Stimulated activated naive B cell treated with anti-CD40 and anti-IgM and Interleukin-4, amounts not matched to agents 10 μg/mL and 1 μg/mL and 100 μg/mL, for 72 hours (primary cell): Measurements from ENCODE around the gene TGFBR3L.
A peak's percentile ranks its signal among the peaks of the same experiment; 100 is the strongest.
"Not testable (repeated sequence)": the region's sequence is repeated elsewhere in the genome, so short reads cannot be mapped to it uniquely, and the experiment has no call there.

Experiments used
- ATAC-seq, 2 donors: fragments of 150-1000 bp; cut with Tn5 transposase; replicated peaks; 2 replicates each; pipeline ENCODE4 v1.10.0; 2021; ENCODE audit warnings: moderate library complexity in 1 of 2
- DNase-seq: peaks from one replicate; pipeline ENCODE4 v3.0.0; 2021
- H3K27ac Mint-ChIP-seq: one replicate; pipeline ENCODE4 v1.8.0; 2022; ENCODE audit warnings: mild to moderate bottlenecking, mixed read lengths
- H3K27me3 Mint-ChIP-seq, 2 donors: one replicate each; pipeline ENCODE4 v1.8.0; 2022; ENCODE audit warnings: mixed read lengths in 2 of 2
- H3K36me3 Mint-ChIP-seq, 2 donors: one replicate each; pipeline ENCODE4 v1.8.0; 2022; ENCODE audit warnings: mixed read lengths in 2 of 2, mild to moderate bottlenecking in 1 of 2
- H3K4me1 Mint-ChIP-seq, 2 donors: one replicate each; pipeline ENCODE4 v1.8.0; 2022; ENCODE audit warnings: mixed read lengths in 2 of 2, mild to moderate bottlenecking in 1 of 2
- H3K4me3 Mint-ChIP-seq, 2 donors: one replicate each; pipeline ENCODE4 v1.8.0; 2022; ENCODE audit warnings: mild to moderate bottlenecking in 2 of 2, mixed read lengths in 2 of 2, moderate library complexity in 1 of 2
- H3K9me3 Mint-ChIP-seq, 2 donors: one replicate each; pipeline ENCODE4 v1.8.0; 2022; ENCODE audit warnings: mixed read lengths in 2 of 2, mild to moderate bottlenecking in 1 of 2

Gene TGFBR3L

DNA sequence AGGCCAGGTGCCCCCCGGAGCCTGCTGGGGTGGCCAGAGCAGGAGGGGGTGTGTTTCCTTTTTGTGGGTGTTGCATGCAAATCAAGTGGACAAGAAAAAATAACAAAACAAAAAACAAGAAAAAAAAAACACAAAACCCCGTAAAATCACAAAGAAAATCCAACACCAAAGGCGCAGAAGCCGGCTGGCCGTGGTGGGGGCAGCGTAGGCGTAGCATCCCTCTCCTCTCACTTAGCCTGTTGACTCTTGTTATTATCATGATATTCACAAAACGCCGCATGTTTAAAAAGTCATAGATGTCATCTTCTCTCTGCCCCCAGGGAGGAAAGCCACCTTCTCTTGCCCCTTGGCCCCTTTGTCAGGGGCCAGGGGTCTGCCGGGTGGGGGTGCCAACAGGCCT lies 978 bp upstream of the TGFBR3L start:
- Mint-ChIP-seq H3K9me3 (no peaks in the 10 kb centered on the region), H3K27me3 (peaks cover 30 to 33% of the 10 kb centered on the region in 2 donors), H3K4me3 (no peak overlapping the region), H3K4me1 (peaks cover 15 to 44% of the 10 kb centered on the region in 2 donors), H3K36me3 (peaks cover 31 to 34% of the 10 kb centered on the region in 2 donors), H3K27ac (no peak overlapping the region)
- DNase-seq (no peak), ATAC-seq (no peak)

DNA sequence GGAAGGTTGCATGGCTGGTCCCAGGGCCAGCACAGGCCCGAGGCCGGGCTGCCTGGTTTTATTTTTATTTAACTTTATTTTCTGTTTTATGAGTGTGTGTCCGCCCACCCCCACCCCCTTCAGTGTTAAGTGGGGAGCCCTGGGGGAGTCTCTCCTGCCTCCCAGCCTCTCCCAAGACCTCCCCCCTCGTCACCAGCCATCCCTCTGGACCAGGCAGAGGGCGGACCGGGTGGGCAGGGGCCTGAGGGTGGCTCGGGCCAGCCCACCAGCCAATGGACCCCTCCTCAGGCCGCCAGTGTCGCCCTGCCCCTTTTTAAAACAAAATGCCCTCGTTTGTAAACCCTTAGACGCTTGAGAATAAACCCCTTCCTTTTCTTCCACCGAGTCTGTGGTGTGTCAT lies 531 bp upstream of the TGFBR3L start:
- Mint-ChIP-seq H3K27me3 (peaks cover 30 to 37% of the 10 kb centered on the region in 2 donors), H3K9me3 (no peaks in the 10 kb centered on the region), H3K4me1 (peaks cover 15 to 45% of the 10 kb centered on the region in 2 donors), H3K4me3 (no peak overlapping the region), H3K27ac (no peak overlapping the region), H3K36me3 (peaks cover 31 to 34% of the 10 kb centered on the region in 2 donors)
- DNase-seq (no peak), ATAC-seq (no peak)

DNA sequence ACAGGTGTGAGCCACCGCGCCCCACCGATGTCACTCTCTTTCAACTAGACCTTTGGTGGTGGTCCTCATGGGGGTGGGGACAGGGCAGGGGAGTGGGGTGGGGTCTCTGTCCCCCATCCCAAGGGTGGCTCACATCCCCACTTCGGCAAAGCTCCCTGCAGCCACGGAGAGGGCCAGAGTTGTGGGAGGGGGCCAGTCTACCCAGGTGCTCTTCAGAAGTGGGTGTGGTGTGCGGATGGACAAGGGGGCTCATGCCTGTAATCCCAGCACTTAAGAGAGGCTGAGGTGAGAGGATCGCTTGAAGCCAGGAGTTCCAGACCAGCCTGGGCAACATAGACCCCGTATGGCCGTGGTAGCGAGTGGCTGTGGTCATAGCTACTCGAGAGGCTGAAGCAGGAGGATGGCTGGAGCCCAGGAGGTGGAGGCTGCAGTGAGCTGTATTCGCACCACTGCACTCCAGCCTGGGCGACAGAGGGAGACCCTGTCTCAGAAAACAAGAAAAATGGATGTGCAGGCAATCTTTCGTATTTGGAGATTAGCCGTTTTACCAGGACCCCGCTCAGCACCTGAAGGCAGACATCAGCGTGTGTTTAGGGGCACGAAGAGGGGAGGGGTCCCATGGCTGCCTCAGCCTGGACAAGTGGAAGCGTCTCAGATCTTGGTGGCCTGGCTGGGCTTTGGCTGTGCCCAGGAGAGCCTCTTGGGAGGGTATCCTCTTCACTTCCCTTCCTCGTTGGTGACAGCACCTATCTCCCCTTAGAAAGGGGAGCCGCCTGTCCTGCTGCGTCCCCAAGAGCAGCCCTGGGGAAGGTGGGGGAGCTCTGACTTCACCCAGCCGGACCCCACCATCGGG lies 846 bp downstream of the TGFBR3L start:
- Mint-ChIP-seq H3K36me3 (peaks cover 25 to 29% of the 10 kb centered on the region in 2 donors), H3K27me3 (peaks cover 37 to 49% of the 10 kb centered on the region in 2 donors), H3K9me3 (no peaks in the 10 kb centered on the region), H3K27ac (no peak overlapping the region), H3K4me1 (peaks cover 22 to 57% of the 10 kb centered on the region in 2 donors), H3K4me3 (peak overlapping the region; percentile 60 to 81)
- DNase-seq (no peak), ATAC-seq (no peak)

DNA sequence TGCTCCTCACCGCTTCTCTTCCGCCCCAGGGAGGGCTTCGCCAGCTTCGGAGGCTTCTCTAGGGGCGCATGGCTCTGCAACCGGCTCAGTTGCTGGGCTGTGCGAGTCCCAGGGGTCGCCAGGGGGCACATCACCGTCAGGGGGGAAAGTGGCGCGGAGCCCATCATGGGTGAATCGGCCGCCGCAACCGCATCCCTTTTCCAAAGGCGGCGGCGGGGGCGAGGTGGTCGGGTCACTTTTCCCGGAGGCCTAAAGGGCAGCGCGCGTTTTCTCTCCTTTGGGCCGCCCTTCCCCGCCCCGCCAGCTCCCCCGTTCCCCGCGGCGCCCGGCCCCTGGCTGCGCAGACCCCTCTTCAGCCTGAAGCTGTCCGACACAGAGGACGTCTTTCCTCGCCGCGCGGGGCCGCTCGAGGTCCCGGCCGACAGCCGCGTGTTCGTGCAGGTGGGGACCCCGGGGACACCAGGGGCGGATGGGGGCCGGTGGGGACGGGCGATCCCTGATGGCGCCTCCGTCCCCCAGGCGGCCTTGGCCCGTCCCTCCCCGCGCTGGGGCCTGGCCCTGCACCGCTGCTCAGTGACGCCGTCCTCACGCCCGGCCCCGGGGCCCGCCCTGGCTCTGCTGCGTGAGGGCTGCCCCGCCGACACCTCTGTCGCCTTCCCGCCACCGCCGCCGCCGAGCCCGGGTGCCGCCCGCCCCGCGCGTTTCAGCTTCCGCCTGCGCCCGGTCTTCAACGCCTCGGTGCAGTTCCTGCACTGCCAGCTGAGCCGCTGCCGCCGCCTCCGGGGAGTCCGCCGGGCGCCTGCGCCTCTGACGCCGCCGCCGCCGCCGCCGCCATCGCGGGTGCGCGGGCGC lies 1.7 kb downstream of the TGFBR3L start:
- Mint-ChIP-seq H3K4me1 (peaks cover 23 to 65% of the 10 kb centered on the region in 2 donors), H3K27ac (peak overlapping the region; percentile 47), H3K9me3 (no peaks in the 10 kb centered on the region), H3K4me3 (peak overlapping the region; percentile 79 to 81), H3K36me3 (peaks cover 19 to 23% of the 10 kb centered on the region in 2 donors), H3K27me3 (peaks cover 37 to 49% of the 10 kb centered on the region in 2 donors)
- ATAC-seq, result peak; percentile 6 to 22
- DNase-seq, result no peak

DNA sequence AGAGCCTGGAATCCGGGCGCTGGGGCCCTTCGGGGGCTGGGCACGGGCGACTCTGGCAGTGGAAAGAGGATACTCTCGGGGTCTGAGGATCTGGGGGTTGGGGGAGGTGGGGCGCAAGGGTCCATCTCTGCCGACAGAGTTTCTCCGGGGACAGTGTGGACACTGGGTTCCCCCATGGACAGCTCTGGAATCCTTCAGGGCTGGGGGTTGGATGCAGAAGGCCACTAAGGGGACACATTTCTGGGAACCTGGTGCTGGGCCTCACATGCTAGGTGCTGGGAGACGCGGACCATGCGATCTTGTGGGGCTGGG lies 2.3 kb downstream of the TGFBR3L start:
- peaks cover 37 to 49% of the 10 kb centered on the region in 2 donors for H3K27me3 Mint-ChIP-seq
- H3K27ac Mint-ChIP-seq, result peak overlapping the region; percentile 85
- peaks cover 27 to 70% of the 10 kb centered on the region in 2 donors for H3K4me1 Mint-ChIP-seq
- DNase-seq (no peak), ATAC-seq (no peak)
- no peaks in the 10 kb centered on the region for H3K9me3 Mint-ChIP-seq
- peak overlapping the region; percentile 79 to 81 for H3K4me3 Mint-ChIP-seq
- peaks cover 13 to 20% of the 10 kb centered on the region in 2 donors for H3K36me3 Mint-ChIP-seq

DNA sequence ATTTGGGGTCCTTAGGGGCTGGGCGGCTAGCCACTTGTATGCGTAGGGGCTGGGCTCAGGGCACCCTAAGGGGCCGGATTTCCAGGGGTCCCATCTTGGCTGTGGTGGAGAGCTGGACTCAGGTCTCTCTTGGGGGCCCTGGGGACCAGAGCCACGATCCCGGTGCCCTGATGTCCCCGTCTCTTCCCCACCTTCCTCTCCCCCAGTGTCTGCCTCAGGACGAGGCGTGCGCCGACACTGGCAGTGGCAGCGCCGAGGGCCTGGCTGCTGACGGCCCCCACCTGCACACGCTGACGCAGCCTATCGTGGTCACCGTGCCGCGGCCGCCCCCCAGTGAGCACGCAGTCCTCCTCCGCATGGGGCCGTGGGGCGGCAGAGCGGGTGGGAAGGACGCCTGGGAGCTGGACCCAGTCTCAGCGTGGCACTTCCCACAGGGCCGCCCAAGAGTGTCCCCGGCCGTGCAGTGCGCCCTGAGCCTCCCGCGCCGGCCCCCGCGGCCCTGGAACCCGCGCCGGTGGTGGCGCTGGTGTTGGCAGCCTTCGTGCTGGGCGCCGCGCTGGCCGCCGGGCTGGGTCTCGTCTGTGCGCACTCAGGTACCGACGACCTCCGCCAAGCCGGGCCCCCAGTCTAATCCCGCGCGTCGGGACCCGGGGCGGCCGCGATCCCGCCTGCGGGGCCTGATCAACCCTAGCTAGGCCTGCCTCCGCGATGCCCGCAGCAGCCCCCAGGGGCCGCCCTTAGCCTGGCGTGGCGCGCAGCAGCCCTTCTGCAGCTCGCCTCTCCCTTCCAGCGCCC lies 2.8 kb downstream of the TGFBR3L start:
- peak overlapping the region; percentile 85 for H3K27ac Mint-ChIP-seq
- H3K4me3 Mint-ChIP-seq, result peak overlapping the region; percentile 79 to 81
- DNase-seq (no peak), ATAC-seq (peak; percentile 26 to 28)
- peaks cover 14 to 23% of the 10 kb centered on the region in 2 donors for H3K36me3 Mint-ChIP-seq
- peaks cover 37 to 49% of the 10 kb centered on the region in 2 donors for H3K27me3 Mint-ChIP-seq
- peaks cover 30 to 76% of the 10 kb centered on the region in 2 donors for H3K4me1 Mint-ChIP-seq
- no peaks in the 10 kb centered on the region for H3K9me3 Mint-ChIP-seq

DNA sequence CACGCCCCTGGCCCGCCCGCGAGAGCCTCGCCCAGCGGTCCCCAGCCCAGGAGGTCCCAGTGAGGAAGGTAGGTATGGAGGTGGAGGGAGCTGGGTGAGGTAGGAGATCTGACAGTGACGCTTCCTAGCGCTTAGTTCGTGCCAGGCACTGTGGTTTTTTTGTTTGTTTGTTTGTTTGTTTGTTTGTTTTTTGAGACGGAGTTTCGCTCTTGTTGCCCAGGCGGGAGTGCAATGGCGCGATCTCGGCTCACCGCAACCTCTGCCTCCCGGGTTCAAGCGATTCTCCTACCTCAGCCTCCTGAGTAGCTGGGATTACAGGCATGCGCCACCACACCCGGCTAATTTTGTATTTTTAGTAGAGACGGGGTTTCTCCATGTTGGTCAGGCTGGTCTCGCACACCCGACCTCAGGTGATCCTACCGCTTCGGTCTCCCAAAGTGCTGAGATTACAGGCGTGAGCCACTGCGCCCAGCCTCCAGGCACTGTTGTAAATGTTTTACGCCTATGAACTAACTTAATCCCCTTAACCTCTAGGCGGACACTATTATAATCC lies 3.5 kb downstream of the TGFBR3L start:
- Mint-ChIP-seq H3K4me3 (peak overlapping the region; percentile 33 to 62), H3K4me1 (peaks cover 30 to 70% of the 10 kb centered on the region in 2 donors), H3K27me3 (peaks cover 37 to 49% of the 10 kb centered on the region in 2 donors), H3K36me3 (peaks cover 11 to 19% of the 10 kb centered on the region in 2 donors), H3K27ac (peak overlapping the region; percentile 14)
- DNase-seq, ATAC-seq, H3K9me3 Mint-ChIP-seq: not testable (repeated sequence)

DNA sequence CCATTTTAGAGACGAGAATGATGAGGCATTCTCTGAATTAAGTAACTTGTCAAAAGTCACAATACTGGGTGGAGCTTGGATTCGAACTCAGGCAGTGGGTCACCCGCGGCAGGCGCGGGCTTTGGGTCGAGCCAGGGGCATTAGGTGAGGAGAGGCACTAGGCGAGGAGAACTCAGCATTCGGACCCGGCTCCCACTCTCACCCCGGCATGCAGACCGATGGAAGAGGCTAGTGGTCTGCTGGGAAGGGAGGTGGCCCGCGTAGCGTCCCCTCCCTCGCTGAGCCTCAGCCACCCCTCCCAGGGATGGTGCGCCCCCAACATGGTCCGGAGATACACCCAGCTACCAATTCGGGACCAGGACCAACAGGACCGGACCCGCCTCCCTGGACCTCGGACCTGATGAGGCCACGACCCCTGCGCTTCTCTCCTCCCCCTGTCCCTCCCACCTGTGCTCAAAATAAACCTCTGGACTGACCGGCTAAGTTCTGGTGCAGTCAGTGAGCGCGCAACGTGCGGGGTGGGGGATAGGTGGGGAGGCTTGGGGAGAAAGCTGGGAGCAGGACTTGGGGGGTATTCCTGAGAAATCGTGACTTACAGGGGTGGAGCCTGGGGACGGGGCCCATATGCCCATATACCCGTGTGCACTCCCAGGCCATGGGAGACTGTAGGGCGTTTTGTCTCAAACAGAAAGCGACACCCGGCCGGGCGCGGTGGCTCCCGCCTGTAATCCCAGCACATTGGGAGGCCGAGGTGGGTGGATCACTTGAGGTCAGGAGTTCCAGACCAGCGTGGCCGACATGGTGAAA lies 4.2 kb downstream of the TGFBR3L start:
- ATAC-seq (no peak), DNase-seq (no peak)
- peaks cover 37 to 49% of the 10 kb centered on the region in 2 donors for H3K27me3 Mint-ChIP-seq
- H3K4me3 Mint-ChIP-seq, result peak overlapping the region; percentile 87 to 89
- H3K27ac Mint-ChIP-seq, result no peak overlapping the region
- peaks cover 10 to 18% of the 10 kb centered on the region in 2 donors for H3K36me3 Mint-ChIP-seq
- no peaks in the 10 kb centered on the region for H3K9me3 Mint-ChIP-seq
- H3K4me1 Mint-ChIP-seq, result peaks cover 32 to 70% of the 10 kb centered on the region in 2 donors

DNA sequence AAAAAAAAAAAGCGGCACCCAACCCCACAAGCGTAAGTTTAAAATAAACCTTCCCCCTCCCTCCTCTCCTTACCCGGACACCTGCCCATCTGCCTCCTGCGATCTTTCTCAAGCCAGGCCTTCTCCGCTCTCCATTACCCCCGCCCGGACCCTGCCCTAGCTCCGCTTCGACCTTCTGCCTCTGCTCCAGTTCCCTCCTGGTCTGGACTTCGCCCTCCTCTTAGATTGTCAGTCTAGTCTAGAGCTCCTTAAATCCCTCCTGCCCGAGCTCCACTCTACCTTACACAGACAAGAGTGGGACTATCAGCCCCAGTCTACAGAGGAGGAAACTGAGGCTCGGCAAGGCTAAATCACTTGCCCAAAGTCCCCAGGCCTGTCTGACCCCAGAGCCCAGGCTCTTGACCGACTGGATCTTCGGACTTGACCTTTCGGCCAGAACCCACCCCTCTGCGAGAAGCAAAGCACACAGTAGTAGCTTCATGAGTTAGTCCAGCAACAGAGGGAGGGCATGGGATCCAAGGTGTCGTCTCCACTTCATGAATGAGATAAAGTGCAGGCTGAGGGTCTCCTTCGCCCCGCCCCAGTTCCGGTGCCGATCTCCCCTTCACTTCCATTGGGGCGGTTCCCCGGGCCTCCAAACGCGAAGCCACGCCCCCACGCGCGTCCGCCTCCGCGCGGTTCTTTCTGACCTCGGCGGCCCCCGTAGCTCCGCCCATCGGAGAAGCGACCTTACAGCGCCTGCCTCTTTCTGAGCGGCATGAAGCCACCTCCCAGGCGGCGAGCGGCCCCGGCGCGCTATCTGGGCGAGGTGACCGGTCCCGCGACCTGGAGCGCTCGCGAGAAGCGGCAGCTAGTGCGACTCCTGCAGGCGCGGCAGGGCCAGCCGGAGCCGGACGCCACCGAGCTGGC lies 5.2 kb downstream of the TGFBR3L start, which contains the start of gene SNAPC2:
TSS of gene SNAPC2 (plus strand) at position 729 of the 909 bp plus-strand sequence. CDS start at position 758, 29 bp downstream.
- no peaks in the 10 kb centered on the region for H3K9me3 Mint-ChIP-seq
- DNase-seq (peak; percentile 97), ATAC-seq (peak; percentile 75 to 78)
- peaks cover 10 to 18% of the 10 kb centered on the region in 2 donors for H3K36me3 Mint-ChIP-seq
- H3K27ac Mint-ChIP-seq, result peak within 1 kb of the TSS; percentile 87
- peaks cover 31 to 53% of the 10 kb centered on the region in 2 donors for H3K27me3 Mint-ChIP-seq
- H3K4me3 Mint-ChIP-seq, result peak within 1 kb of the TSS; percentile 87 to 89
- peaks cover 34 to 62% of the 10 kb centered on the region in 2 donors for H3K4me1 Mint-ChIP-seq

DNA sequence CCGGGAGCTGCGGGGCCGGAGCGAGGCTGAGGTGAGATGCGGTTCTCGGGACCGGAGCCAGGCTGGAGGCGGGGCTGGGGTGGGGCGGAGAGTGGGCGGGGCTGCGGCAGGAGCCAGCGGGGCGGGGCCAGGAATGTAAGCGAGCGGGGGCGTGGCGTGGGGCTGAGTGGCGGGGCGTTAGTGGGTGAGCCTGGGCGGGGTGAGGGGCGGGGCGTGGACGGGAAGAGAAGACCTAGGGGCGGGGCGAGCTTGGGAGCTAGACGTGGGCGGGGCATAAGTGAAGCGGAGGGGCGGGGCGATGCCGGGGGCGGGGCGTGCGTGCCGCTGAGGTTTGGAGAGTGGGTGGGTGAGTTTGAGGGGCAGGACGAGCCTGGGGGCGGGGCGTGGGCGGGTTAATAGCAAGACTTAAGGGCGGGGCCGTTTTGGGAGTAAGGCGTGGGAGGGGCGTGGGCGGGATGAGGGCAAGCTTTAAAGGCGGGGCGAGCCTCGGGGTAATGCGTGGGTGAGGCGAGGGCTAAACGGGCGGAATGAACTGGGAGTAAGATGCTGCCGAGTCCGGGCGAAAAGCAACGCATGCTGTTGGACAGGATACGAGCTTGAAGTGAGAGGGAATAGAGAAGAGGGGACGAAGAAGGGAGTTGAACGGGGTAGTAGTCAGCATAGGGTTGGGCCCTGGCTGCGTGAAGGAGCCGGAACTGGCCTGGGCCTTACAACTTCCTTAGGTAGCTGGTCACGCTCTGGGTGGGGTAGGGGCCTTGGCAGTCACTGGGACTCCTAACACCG lies 6.1 kb downstream of the TGFBR3L start:
- Mint-ChIP-seq H3K27ac (peak overlapping the region; percentile 86), H3K9me3 (no peaks in the 10 kb centered on the region), H3K36me3 (peaks cover 11 to 18% of the 10 kb centered on the region in 2 donors), H3K4me3 (peak overlapping the region; percentile 87 to 89), H3K27me3 (peaks cover 22 to 45% of the 10 kb centered on the region in 2 donors), H3K4me1 (peaks cover 31 to 60% of the 10 kb centered on the region in 2 donors)
- peak; percentile 88 for DNase-seq
- ATAC-seq, result peak; percentile 54 to 66

DNA sequence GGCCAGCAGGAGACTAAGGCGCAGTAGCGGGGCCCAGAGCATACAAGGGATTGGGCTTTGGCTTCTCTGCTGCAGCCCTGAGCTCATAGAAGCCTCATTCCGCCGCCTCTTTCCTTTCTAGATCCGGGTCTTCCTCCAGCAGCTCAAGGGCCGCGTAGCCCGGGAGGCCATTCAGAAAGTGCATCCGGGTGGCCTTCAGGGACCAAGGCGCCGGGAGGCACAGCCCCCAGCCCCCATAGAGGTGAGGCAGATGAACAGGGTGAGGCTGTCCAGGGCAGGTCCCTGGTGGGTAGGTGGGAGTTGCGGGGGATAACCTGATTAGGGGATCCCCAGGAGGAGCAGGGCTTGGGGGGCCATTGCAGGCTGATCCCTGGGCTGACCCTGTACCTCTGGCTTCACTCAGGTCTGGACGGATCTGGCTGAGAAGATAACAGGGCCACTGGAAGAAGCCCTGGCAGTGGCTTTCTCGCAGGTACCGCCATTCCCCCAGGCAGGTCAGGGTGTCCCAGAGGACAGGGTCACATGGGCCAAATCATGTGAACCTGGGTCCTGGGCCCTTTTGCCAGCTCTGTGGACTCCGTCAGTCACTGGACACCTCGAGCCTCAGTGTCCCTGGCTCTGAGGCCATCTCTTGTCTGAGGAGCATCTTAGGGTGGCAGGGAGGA lies 6.8 kb downstream of the TGFBR3L start:
- no peak for ATAC-seq
- H3K36me3 Mint-ChIP-seq, result peaks cover 12 to 19% of the 10 kb centered on the region in 2 donors
- peak overlapping the region; percentile 87 to 89 for H3K4me3 Mint-ChIP-seq
- H3K27ac Mint-ChIP-seq, result peak overlapping the region; percentile 86
- DNase-seq, result no peak
- H3K4me1 Mint-ChIP-seq, result peaks cover 31 to 57% of the 10 kb centered on the region in 2 donors
- peaks cover 19 to 41% of the 10 kb centered on the region in 2 donors for H3K27me3 Mint-ChIP-seq
- no peaks in the 10 kb centered on the region for H3K9me3 Mint-ChIP-seq
